GM18508 (cell line): ENCODE results near the gene ME1.
A peak's percentile ranks its signal among the peaks of the same experiment; 100 is the strongest.
"Not testable (repeated sequence)": the region's sequence is repeated elsewhere in the genome, so short reads cannot be mapped to it uniquely, and the experiment has no call there.

ENCODE experiments used
- ATAC-seq: cut with Tn5 transposase; IDR thresholded peaks from one replicate; pipeline ENCODE4 v1.9.1; 2021; ENCODE audit warnings: moderate number of reproducible peaks; ENCODE audit not compliant: insufficient read depth, unreplicated experiment

The ME1 gene

GRCh38 chr6:83430611-83431544, at the start of gene ME1:
ME1 (minus strand) TSS chr6:83431051; CDS start chr6:83430954, 97 bp downstream.
- ATAC-seq = peak; percentile 67

- ATAC-seq = no peak
These were observed 49.6 kb upstream of the ME1 start for GRCh38 chr6:83480470-83480869.

GRCh38 chr6:83479389-83479788, 48.5 kb upstream of the ME1 start:
- ATAC-seq = no peak

GRCh38 chr6:83476971-83477370, 46.1 kb upstream of the ME1 start:
- ATAC-seq = no peak

DNA sequence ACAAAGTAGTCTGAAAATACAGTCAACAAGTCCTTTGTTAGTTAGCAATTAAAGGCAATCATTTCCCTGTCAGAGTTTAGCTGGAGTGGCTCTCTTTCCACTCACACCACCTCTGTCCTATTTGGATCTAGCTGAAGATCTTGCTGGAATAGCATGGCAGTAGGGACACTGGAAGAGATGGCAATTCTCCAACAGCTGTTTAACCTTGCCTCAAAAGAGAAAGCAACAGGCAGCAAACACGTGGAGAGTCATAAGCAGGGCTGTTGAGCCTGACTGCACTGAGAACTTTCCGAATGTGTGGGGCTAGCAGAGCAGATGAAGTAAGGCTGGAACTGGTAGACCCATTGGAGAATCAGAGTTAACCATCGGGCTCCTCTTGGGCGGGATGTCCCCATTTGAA, 43.5 kb upstream of the ME1 start:
- ATAC-seq = no peak

DNA sequence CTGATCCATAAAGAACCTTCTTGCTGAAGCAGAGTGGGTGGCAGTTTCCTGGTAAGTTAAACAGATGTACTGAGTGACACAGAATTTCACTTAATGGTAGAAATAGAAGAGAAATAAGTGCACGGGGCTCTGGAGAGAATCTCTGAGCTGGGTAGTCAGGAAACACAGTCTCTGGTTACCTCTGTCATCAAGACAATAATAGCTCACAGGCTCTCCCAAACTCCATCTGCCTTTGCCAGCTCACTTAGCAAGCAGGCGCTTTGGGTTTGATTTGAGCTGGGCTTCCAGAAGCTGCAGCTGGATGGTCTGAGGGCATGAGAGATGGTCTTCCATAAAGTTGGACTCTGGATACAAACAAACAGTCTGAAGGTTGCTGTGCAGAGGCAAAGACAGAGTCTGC, 41.9 kb upstream of the ME1 start:
- ATAC-seq = no peak

GRCh38 chr6:83470587-83470986, 39.7 kb upstream of the ME1 start:
- ATAC-seq = no peak

- no peak for ATAC-seq
These were observed 39.1 kb upstream of the ME1 start for GRCh38 chr6:83470001-83470400.

DNA sequence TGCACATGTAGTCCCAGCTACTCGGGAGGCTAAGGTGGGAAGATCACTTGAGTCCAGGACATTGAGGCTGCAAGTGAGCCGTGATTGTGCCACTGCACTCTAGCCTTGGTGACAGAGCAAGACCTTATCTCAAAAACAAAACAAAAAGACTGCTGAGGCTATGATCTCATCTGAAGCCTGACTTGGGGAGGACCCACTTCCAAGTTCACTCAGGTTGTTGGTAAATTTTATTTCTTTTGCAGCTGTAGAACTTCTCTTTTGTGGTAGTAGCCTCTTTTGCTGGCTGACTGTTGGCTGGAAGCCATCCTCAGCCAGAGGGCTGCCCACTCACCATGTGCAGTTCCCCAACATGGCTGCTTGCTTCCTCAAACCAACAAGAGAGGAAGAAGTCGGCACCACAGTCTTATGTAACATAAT, 36.8 kb upstream of the ME1 start:
- no peak for ATAC-seq

DNA sequence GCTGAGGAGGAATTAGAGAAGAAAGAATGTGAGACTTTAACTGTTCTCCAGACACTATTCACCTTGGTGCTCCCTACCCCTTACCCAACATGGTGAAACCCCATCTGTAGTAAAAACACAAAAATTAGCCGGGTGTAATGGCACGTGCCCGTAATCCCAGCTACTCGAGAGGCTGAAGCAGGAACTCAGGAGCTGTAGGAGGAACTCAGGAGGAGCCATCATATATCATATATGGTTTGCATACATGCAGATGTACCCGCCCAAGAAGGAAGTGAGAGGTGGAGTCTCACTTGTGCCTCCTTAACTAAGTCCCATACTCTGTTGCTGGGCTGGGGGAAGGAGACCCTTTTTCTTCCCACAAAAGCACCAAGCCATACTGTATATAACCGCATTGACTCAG, 35.5 kb upstream of the ME1 start:
- no peak for ATAC-seq

- ATAC-seq = no peak
These were observed 33.7 kb upstream of the ME1 start for GRCh38 chr6:83464381-83465140.

DNA sequence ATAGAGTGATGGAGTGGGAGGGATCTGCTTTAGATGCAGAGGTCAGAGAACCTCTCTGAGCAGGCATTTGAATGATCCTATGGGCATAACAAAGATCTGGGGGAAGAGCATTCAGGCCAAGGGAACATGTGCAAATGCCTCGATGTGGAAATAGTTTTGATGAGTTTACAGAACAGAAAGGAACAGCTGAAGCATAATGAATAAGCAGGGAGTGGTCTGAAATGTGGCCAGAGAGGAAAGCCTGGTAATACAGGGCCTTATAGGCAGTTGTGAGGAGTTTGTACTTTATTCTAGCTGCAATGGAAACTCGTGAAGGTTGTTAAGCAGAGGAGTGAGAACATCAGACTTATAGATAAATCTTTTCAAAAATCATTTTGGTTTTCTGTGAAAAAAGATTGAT, 33.0 kb upstream of the ME1 start:
- ATAC-seq = no peak

- ATAC-seq = no peak
These were observed 31.7 kb upstream of the ME1 start for GRCh38 chr6:83462524-83462923.

DNA sequence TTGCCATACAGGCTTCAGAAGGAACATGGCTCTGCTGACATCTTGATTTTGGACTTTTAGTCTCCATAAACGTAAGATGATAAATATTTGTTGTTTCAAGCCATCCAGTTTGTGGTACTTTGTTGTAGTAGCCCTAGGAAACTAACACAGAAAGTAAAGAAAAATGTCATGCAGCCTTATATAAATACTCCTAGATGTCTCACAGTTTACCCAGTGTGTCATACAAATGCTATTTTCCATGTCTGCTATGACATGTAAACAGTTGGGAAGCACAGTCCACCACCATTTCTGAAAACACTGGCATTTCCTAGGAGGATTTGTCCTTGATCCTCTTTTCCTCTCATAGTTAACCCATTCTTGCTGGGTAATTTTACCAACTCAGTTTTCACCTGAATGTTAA, 30.6 kb upstream of the ME1 start:
- ATAC-seq = no peak

DNA sequence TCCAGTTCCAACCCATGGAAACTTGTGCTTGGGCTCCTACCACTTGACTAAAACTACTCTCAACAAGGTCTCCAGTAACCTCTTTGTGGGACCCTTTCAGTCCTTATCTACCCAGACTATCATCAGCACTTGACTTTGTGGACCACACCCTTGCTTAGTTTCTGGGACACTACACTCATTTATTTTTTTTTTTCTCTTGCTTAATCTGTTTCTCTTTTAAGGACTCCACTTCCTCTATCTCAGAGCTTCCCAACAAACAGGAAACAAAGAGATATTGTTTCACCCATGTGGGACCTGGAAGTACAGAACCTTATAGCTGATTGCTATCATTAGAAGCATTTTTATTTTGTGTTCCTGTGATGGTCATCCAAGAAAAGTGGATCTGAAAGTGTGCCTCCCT, 28.8 kb upstream of the ME1 start:
- no peak for ATAC-seq

DNA sequence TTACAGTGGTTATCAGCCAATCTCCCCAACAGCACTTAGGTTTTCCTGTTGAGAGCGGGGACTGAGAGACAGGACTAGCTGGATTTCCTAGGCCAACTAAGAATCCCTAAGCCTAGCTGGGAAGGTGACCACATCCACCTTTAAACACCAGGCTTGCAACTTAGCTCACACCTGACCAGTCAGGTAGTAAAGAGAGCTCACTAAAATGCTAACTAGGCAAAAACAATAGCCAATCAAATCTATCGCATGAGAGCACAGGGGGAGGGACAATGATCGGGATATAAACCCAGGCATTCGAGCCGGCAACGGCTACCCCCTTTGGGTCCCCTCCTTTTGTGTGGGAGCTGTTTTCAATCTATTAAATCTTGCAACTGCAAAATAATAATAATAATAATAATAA, 19.2 kb upstream of the ME1 start:
- ATAC-seq = not testable (repeated sequence)

GRCh38 chr6:83444086-83444699, 13.3 kb upstream of the ME1 start:
- not testable (repeated sequence) for ATAC-seq

- ATAC-seq = no peak
These were observed 12.7 kb upstream of the ME1 start for GRCh38 chr6:83443516-83443915.

- no peak for ATAC-seq
These were observed 11.9 kb upstream of the ME1 start for GRCh38 chr6:83442752-83443151.

- ATAC-seq = no peak
These were observed 8.3 kb upstream of the ME1 start for GRCh38 chr6:83439201-83439600.

GRCh38 chr6:83436674-83437073, 5.8 kb upstream of the ME1 start:
- no peak for ATAC-seq
